Stimulated activated CD8-positive, alpha-beta memory T cell treated with anti-CD3 and anti-CD28 coated beads, Interleukin-12 subunit alpha, Interleukin-12 subunit beta, amount 100 ng/mL, for 1 hour (primary cell): ENCODE data around the gene SLC25A31.

ENCODE experiments used
- DNase-seq: peaks from one replicate; pipeline ENCODE4 v3.0.0-alpha.2; 2020; ENCODE audit warnings: low read depth

The SLC25A31 gene

DNA sequence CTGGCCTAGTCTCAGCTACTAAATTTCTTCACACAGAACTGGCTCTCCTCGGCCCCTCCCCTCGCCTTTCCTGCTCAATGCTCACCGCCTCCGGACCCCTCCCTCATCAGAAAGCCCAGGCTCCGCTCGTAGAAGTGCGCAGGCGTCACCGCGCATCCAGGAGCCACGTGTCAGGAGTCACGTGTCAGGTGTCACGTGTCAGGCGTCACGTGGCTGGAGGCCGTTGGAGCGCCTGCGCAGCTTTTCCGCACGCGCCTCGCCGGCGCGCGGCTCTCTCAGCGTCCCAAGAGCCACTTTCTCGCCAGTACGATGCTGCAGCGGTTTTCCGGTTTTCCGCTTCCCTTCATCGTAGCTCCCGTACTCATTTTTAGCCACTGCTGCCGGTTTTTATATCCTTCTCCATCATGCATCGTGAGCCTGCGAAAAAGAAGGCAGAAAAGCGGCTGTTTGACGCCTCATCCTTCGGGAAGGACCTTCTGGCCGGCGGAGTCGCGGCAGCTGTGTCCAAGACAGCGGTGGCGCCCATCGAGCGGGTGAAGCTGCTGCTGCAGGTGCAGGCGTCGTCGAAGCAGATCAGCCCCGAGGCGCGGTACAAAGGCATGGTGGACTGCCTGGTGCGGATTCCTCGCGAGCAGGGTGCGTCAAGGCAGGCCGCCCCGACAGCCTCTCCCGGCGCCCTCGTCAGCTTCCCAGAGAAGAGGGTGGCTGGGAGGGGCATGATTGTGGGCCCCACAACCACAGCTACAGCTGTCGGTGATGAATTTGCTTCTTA lies at the start of gene SLC25A31:
SLC25A31 (plus strand) TSS at position 259 of the 772 bp plus-strand sequence; CDS start at position 405, 146 bp downstream.
- DNase-seq: no peak

DNA sequence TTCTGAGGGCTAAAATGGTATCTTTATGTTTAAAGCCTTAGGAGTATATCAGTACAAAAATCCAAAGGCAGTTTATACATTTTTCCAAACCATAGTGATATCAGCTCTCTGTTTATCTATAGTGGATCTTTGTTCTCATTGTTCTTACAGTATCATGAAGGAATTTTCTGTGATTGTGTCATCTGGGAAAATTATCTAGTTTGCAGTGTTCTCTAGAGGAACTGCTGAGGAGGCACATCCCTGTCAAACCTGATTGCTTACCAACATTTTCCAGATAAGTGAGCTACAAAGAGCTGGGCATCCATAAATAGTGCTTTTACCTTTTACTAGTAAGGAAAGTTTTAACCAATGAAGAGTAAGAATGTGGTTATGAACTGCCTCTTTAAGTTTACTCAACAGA lies 44.9 kb upstream of the SLC25A31 start:
- no peak for DNase-seq

DNA sequence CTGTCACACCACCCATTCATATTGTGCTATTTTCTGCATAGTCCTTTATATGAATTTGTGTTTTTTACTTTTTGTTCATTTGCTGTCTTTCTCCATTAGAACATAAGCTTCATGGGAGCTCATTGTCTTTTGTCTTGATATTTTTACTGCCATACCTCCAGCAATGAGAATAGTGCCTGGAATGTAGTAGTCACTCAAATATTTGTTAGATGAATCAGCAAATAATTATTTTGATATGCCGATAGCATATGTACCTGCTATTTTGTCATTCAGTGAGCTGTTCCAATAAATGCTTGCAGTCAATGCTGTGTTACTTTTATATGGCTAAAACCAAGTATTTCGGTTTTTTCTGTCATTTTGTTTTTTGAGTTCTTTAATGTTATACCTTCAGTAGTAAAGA lies 43.5 kb upstream of the SLC25A31 start:
- no peak for DNase-seq

DNA sequence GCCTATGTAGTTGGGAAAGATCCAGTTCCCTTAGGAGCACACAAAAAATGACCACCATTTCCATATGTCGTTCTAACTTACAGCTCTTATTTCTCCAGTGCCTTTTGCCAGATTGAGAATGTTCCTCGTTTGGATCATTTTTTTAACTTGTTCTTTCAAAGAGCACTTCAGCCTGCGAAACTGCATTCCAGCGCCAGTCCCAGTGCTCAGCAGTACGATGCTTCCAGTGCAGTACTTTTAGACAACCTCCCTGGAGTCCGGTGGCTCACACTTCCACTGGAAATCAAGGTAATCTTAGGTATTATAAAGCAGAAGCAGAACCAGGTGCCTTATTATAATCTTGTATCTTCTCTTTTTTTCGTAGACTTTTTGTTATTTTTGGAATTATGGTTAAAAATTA lies 42.6 kb upstream of the SLC25A31 start:
- DNase-seq: no peak

DNA sequence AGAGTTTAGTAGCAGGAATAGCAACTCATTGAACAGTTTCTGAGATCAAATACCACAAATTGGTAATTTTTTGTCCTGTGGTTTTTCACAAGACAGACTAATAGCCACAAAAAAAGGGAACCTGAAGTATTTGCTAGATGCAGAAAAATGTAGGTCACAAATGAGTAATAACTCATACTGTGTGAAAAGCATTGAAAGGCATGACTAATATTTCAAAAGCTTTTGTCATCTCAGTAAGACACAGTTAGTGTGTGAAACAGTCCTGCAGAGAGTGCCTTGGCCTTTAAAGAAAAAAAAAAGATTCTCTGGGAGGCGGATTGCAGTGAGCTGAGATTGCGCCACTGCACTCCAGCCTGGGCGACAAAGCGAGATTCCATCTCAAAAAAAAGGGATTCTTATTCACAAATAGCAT lies 31.4 kb upstream of the SLC25A31 start:
- DNase-seq: no peak

DNA sequence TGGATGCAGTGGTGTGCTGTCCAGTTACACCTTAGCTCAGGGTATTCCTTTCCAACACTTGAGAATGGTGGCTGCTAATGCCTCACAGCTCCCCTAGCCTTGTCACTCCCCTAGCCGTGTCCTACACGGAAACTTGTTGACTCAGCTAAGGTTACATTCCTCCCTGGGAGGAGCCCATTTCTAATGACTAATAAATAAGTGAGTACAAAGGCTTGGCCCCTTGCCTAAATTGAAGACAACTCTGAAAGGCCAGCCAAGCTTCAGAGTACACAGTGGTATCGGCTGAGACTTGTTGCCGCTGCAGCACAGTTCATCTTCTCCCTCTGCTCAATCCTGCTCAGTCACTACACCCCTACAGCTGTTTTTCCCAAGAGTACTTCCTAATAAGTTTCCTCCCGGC lies 21.2 kb upstream of the SLC25A31 start:
- DNase-seq: no peak

DNA sequence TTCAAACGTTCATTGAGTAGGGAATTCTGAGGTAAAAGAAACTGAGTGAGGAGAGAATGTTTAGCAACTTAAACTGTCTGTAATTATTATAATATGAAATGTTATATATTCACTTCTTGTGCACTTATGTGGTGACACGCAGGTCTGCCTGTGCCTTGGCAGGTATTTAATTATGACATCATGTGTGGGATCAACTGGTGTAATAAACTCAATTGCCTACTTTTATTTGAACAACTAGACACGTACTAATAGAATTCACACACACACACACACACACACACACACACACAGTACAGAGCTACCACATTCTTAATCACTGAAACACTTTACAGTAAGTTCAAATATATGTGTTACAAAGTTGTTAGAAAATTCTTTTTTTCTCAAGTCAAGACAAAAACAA lies 20.7 kb upstream of the SLC25A31 start:
- DNase-seq: no peak

DNA sequence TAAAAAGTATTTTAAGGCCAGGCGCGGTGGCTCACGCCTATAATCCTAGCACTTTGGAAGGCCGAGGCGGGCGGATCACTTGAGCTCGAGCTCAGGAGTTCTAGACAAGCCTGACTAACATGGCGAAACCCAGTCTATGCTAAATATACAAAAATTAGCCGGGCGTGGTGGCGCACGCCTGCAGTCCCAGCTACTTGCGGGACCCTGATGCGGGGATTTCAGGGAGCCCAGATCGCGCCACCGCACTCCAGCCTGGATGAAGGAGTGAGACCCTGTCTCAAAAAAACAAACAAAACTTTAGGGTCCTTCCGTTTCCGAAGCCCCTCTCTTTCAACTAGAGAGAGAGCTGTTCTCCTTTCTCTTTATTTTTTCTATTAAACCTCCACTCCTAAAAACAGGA lies 1.2 kb downstream of the SLC25A31 start:
- no peak for DNase-seq

DNA sequence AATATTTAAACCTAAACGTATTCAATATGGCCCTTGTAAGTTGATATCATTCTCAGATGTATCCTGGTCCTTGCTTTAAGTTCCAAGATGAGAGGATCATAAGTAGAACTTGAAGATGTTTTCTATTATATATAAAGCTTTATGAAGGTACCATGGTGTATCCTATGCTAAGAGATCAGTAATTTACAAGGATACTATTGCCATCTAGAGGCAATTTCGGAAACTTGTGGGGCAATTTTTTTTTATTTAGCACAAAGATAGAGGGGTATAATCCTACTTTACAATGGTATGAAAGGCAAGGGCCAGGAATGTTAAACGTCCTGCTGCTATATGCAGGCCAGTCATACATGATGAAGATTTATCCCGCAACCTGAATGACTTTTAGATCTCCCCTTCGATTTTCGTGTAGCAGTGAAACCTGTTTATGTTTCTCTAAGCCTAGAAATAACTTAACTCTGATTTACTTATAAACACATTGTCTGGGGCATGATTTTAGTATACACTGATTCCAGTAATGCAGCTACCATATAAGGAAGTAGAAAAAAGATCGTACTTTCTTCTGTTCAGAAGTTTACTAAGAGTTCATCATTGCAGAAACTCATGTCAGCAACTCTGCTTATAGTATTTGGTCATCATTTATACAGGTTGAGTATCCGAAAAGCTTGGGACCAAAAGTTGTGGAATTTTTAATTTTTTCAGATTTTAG lies 2.6 kb downstream of the SLC25A31 start:
- no peak for DNase-seq

DNA sequence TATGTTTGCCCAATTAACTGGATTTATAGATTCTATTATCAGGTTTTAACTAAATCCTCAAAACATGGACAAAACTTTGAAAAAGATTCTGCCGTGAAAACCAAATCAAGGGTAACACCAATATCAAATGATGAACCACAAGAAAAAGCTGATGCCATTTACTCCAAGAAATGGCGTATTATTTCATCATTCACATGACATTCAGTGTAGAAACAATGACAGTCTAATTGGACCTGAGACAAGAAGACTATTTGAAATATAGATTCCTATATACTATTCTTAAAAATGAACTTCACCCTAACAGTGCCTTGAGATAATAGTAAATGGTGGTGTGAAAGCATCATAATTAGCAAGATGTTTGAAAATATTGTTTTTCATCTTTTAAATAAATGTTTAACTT lies 4.8 kb downstream of the SLC25A31 start:
- no peak for DNase-seq

DNA sequence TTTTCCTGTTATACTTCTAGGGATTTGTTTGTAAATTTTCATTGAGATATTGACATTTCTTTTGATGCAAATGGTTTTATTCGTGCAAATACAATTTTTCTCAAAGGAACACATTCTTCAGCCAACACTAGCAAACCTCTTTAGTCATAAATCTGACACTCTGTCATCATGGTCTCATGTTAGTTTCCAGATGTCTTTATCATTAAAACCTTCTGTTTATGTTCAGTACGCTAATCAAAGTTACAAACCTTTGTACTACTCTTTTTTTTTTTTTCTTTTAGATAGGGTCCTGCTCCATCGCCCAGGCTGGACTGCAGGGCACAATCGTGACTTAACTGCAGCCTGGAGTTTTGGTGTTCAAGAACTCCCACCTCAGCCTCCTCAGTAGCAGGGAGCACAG lies 7.1 kb downstream of the SLC25A31 start:
- no peak for DNase-seq

DNA sequence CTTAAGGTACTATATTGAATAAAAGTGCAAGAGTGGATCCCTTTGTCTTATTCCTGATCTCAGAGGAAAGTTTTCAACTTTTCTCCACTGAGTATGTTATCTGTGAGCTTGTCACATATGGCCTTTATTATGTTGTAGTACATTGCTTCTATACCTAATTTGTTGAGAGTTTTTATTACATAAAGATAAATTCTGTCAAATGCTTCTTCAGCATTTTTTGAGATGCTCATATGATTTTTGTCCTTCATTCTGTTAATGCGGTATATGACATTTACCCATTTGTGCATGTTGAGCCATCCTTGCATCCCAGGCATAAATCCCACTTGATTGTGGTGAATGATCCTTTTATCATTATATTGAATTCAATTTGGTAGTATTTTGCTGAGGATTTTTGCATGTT lies 11.0 kb downstream of the SLC25A31 start:
- DNase-seq: no peak

DNA sequence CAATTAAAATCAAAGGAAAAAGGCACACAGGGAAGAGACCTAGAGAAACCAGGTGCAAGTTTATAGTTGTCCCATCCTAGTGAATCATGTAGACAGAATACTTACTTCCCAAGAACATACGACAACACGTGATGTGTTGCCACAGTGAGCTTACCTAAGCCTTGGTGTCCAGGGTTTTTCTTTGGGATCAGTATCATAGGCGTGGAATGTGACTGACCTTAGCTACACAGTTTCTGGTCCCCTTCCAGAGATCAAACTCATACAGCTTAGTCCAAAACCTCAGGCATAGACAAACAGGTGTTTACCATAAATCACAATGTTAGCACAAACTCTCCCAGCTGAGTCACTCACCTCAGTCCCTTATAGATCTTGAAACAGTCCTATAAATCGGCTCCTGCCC lies 17.7 kb downstream of the SLC25A31 start:
- DNase-seq: no peak

DNA sequence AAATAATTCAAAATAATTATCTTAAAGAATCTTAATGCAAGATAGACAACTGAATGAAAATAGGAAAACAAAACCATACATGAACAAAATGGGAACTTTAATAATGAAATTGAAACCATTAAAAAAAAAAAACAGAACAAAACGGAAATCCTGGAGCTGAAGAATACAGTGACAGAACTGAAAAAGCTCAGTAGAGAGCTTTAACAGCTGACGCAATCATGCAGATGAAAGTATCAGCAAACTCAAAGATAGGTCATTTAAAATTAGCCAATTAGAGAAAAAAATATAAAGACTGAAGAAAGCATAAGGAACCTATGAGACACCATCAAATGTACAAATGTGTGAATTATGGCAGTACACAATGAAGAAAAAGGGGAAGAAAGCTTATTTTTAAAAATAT lies 18.8 kb downstream of the SLC25A31 start:
- no peak for DNase-seq

DNA sequence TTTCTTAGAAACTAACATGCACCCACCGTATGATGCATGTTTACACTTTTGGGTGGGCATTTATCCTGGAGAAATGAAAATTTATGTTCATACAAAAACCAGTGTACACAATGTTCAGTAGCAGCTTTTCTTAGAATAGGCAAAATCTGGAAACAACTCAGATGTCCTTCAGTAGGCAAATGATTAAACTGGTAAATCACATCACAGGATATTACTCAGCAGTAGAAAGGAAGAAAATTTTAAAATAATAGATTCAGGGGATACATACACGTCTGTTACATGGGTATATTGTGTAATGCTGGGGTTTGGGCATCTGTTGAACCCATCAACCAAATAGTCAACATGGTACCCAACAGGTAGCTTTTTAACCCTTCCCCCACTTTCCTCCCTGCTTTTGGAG lies 26.7 kb downstream of the SLC25A31 start:
- no peak for DNase-seq

DNA sequence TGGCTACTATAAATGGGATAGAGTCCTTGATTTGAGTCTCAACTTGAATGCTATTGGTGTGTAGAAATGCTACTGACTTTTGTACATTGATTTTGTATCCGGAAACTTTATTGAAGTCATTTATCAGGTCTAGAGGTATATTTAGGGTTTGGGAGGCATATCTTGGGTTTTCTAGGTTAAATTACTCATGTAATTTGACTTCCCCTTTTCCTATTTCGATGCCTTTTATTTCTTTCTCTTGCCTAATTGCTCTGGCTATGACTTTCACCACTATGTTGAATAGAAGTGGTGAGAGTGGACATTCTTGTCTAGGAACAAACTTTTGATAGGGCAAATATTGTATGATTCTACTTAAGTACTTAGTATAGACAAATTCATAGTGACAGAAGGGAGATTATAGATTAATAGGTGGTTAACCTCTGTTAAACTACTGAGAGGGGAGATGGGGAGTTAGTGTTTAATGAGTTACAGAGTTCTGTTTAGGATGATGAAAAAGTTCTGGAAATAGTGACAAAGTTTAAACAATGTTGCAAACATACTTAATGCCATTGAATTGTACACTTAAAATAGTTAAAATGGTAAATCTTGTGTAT lies 29.1 kb downstream of the SLC25A31 start:
- no peak for DNase-seq

DNA sequence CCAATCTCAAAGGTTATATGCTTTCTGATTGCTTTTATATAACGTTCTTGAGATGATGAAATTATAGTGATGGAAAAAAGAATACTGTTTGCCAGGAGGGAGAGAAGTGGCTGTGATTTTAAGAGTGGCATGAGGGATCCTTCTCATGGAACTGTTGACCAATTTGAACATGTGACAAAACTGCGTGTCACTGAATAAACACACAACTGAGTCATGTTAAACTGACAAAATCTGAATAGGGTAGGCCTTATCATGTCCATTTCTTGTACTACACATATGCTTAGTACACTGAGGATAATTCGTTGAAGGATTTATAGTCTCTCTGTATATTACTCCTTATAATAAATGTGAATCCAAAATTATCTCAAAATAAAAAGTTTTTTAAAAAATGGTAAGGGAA lies 29.7 kb downstream of the SLC25A31 start:
- DNase-seq: no peak

DNA sequence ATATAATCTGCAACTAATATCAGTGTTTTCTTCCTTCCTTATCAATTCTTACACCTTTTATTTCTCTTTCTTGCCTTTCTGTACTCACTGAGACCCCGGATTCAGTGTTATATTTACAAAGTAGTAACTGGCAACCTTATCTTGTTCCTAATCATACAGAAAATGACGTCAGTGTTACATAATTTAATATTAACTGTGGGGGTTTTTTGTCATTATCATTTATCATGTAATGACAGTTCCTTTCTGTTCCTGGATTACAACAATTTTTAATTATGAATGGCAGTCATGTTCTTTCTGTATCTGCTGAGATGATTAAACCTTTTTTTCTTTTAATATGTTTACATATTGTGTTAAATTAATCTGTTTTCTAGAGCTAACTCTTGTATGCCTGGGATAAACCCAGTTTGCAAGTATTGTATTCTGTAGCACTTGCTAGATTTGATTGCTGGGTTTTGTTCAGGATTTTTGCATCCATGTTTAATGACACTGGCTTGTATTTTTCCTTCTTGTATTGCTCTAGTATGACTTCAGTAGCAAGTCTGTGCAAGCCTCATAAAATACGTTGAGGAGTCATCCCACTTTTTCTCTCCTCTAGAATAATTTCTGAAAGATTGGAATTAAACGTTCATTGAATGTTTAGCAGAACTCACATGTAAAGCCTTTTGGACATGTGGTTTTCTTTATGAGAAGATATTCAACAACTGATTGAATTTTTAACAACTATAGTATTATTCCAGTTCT lies 41.5 kb downstream of the SLC25A31 start:
- DNase-seq: no peak

DNA sequence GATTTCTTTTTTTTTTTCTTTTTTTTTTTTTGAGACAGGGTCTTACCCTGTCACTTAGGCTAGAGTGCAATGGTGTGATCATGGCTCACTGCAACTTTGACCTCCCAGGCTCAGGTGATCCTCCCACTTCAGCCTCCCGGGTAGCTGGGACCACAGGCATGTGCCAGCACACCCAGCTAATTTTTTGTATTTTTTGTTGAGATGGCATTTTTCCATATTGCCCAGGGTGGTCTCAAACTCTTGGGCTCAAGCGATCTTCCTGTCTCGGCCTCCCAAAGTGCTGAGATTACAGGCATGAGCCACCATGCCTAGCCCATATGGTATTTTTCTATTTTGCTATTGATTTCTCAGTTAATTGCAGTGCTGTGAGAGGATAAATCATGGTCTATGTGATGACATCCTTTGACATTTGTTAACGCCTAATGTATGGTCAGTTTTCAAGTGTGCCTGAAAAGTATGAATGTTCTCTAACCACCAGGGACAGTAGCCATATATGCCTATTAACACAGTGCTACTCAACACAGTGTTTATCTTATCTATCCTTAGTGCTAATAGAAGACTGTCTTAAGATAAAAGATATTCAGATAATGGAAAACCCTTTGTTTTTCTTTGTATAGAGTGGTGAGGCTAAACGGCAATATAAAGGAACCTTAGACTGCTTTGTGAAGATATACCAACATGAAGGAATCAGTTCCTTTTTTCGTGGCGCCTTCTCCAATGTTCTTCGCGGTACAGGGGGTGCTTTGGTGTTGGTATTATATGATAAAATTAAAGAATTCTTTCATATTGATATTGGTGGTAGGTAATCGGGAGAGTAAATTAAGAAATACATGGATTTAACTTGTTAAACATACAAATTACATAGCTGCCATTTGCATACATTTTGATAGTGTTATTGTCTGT lies 42.8 kb downstream of the SLC25A31 start:
- no peak for DNase-seq

DNA sequence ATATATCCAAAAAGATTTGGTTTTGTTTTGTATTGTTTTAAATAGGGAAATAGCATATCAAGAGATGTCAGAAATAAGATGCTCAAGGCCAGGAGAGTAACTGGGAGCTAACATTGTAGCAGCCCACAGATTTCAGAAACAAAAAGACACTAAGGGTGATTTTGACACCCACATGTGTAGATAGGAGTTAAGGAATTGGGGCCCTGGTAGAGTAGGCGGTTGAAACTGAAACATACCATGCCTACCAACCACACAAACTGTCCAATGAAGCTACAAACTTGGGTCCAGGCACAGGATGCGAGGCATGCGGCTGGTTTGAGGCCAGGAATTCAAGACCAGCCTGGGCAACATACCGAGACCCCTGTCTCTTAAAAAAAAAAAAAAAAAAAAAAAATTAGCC lies 45.6 kb downstream of the SLC25A31 start:
- DNase-seq: no peak

DNA sequence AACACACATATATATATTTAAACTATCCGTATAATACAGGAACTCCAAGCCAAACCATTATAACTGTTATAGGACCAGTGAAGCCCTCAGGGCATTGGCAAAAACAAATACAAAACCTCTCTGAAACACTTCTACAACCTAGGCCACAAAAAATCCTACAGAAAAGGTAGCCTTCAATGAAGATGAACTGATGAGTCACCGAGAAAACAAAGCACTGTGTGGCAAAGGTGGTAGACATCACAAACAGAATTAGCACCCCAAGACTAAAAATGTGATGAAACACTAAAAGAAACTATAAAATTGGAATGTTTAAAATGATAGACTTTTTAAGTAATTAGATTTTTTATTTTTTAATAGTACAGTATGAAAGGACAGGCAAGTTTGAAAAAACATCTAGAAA lies 46.4 kb downstream of the SLC25A31 start:
- DNase-seq: no peak

DNA sequence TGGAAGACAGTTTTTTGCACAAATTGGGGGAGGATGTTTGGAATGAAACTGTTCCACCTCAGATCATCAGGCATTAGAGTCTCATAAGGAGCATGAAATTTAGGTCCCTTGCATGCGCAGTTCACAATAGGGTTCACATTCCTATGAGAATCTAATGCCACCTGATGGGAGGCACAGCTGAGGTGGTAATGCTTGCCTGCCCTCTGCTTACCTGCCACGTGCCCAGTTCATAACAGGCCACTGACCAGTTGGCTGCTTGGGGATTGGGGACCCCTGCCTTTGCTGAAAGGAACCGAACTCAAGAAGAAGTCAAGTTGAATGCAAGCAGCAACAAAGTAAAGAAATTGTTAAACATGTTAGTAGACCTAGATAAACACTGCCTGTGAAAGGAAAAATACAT lies 47.3 kb downstream of the SLC25A31 start:
- DNase-seq: no peak
